ENCODE measurements around the gene KATNAL1.

Gene KATNAL1

GRCh38 chr13:30222254-30222653 is 85.1 kb downstream of the KATNAL1 start:
- DNase-seq: no peak
- Histone ChIP-seq H3K27ac (no peak overlapping the region), H3K4me3 (ENCODE audit: low read depth, low read length) (no peak overlapping the region), H3K9me3 (ENCODE audit: severe bottlenecking) (no peaks in the 10 kb centered on the region), H3K36me3 (peaks cover 4% of the 10 kb centered on the region; the same call in 1 of the 2 replicates), H3K27me3 (ENCODE audit: insufficient read depth, low read depth, severe bottlenecking) (no peaks in the 10 kb centered on the region)
- TF ChIP-seq, protein P1, sequence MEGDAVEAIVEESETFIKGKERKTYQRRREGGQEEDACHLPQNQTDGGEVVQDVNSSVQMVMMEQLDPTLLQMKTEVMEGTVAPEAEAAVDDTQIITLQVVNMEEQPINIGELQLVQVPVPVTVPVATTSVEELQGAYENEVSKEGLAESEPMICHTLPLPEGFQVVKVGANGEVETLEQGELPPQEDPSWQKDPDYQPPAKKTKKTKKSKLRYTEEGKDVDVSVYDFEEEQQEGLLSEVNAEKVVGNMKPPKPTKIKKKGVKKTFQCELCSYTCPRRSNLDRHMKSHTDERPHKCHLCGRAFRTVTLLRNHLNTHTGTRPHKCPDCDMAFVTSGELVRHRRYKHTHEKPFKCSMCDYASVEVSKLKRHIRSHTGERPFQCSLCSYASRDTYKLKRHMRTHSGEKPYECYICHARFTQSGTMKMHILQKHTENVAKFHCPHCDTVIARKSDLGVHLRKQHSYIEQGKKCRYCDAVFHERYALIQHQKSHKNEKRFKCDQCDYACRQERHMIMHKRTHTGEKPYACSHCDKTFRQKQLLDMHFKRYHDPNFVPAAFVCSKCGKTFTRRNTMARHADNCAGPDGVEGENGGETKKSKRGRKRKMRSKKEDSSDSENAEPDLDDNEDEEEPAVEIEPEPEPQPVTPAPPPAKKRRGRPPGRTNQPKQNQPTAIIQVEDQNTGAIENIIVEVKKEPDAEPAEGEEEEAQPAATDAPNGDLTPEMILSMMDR (IDR thresholded peaks at IDR 0.05; ENCODE audit: low read depth, low read length): no peak

DNA sequence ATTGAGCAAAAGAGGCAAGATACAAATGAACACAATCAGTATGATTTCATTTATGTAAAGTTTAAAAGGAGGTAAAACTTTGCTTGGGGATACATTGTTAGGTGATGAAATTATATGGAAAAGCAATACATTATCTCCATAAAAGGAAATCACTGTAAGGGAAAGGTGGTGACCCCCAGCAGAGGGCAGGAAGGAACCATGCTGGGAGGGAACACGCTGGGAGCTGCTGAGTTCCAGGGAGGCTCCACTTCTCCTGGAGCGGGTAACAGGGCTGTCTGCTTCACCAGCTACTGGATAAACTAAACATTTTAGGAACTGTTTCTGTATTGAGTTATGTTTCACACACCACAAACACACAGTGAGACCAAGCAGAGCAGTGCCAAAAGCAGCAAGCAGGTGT is 91.2 kb downstream of the KATNAL1 start:
- DNase-seq: no peak
- H3K36me3 ChIP-seq: no peaks in the 10 kb centered on the region
- H3K9me3 ChIP-seq (ENCODE audit: severe bottlenecking): no peaks in the 10 kb centered on the region
- H3K4me3 ChIP-seq (ENCODE audit: low read depth, low read length): no peak overlapping the region
- H3K27ac ChIP-seq: no peak overlapping the region
- no peaks in the 10 kb centered on the region for H3K27me3 ChIP-seq (ENCODE audit: insufficient read depth, low read depth, severe bottlenecking)
- TF ChIP-seq, protein P1 (IDR thresholded peaks at IDR 0.05; ENCODE audit: low read depth, low read length): no peak

DNA sequence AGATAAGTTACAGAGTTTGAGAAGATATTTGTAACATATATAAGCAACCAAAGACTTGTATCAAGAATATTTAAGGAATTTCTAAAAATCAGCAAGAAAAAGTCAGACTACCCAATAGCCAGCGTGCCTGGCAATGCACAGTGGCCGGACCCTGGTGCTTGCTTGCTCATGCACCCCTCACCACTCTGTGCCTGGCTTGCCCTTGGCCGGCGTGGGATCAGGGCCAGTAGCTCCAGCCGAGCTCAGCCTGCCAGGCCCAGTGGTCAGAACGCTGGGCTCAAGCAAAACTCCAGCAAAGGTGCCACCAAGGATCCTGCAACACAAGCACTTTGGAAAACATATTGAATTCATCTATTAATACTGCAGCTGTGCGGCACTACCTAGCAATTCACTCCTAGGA is 95.1 kb downstream of the KATNAL1 start:
- no peak overlapping the region for H3K27ac ChIP-seq
- no peaks in the 10 kb centered on the region for H3K9me3 ChIP-seq (ENCODE audit: severe bottlenecking)
- H3K4me3 ChIP-seq (ENCODE audit: low read depth, low read length): no peak overlapping the region
- DNase-seq: no peak
- H3K36me3 ChIP-seq: no peaks in the 10 kb centered on the region
- TF ChIP-seq, protein P1 (IDR thresholded peaks at IDR 0.05; ENCODE audit: low read depth, low read length): no peak
- no peaks in the 10 kb centered on the region for H3K27me3 ChIP-seq (ENCODE audit: insufficient read depth, low read depth, severe bottlenecking)

DNA sequence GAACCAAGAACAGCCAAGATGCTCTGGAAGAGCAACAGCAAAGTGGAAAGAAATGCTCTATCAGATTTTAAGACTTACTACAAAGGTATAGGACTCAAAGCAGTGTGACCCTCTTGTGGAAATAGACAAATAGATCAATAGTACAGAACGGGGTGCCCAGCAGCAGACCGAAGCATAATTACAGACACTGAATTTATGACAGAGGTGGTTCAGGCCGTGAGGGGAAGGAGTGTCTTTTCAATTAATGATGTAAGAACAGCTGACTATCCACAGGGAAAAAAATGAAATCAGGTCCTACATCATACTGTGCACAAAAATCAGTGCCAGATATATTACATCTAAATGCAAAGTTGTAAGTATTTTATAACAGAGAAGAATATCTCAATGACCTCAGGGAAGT is 95.6 kb downstream of the KATNAL1 start:
- Histone ChIP-seq H3K27ac (no peak overlapping the region), H3K9me3 (ENCODE audit: severe bottlenecking) (no peaks in the 10 kb centered on the region), H3K36me3 (no peaks in the 10 kb centered on the region), H3K4me3 (ENCODE audit: low read depth, low read length) (no peak overlapping the region), H3K27me3 (ENCODE audit: insufficient read depth, low read depth, severe bottlenecking) (no peaks in the 10 kb centered on the region)
- TF ChIP-seq, protein P1 (IDR thresholded peaks at IDR 0.05; ENCODE audit: low read depth, low read length): no peak
- DNase-seq: no peak

DNA sequence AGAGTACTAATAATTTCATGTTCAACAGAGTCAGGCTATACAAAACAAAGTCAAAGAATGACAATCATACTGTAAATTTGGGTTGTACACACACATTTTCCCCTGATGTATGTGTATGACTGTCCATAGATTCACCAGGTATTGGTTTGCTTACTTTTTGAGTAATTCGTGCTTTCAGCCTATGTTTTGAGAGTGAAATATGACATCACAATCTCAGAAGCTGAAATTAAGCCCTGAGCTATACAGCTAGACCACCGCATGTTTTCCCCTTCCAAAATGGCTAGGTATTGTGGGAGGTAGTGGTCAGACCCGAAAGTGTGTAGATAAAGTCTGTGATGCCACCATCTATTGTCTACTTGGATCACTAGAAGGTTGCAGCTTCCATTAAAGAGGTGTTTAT is 102.8 kb downstream of the KATNAL1 start:
- no peaks in the 10 kb centered on the region for H3K36me3 ChIP-seq
- no peaks in the 10 kb centered on the region for H3K9me3 ChIP-seq (ENCODE audit: severe bottlenecking)
- TF ChIP-seq, protein P1 (IDR thresholded peaks at IDR 0.05; ENCODE audit: low read depth, low read length): no peak
- H3K27ac ChIP-seq: no peak overlapping the region
- no peak for DNase-seq
- no peak overlapping the region for H3K4me3 ChIP-seq (ENCODE audit: low read depth, low read length)
- H3K27me3 ChIP-seq (ENCODE audit: insufficient read depth, low read depth, severe bottlenecking): no peaks in the 10 kb centered on the region

DNA sequence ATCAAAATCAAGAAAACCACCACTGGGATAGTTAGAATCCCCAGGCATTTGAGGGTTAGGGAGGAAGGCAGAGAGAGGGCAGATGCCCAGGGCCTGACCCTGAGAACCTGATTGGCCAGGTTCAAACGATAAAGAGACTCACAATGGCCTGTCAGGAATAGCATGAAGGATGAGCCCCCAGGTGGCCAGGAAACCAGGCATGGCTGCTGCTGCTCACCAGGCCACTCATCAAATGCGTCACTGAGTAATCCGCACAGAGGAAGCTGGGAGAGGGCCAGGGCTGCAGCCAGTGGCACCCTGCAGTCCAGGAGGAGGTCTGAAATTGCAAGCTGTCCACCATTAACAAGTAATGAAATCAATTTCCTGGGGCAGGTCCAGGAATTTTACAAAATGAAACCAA is 111.3 kb downstream of the KATNAL1 start:
- no peak overlapping the region for H3K4me3 ChIP-seq (ENCODE audit: low read depth, low read length)
- H3K27me3 ChIP-seq (ENCODE audit: insufficient read depth, low read depth, severe bottlenecking): no peaks in the 10 kb centered on the region
- peak; percentile 23 for DNase-seq
- no peaks in the 10 kb centered on the region for H3K36me3 ChIP-seq
- H3K27ac ChIP-seq: no peak overlapping the region
- no peaks in the 10 kb centered on the region for H3K9me3 ChIP-seq (ENCODE audit: severe bottlenecking)
- TF ChIP-seq, protein P1 (IDR thresholded peaks at IDR 0.05; ENCODE audit: low read depth, low read length): no peak
